ENCODE data around the gene AGBL1.

DNA sequence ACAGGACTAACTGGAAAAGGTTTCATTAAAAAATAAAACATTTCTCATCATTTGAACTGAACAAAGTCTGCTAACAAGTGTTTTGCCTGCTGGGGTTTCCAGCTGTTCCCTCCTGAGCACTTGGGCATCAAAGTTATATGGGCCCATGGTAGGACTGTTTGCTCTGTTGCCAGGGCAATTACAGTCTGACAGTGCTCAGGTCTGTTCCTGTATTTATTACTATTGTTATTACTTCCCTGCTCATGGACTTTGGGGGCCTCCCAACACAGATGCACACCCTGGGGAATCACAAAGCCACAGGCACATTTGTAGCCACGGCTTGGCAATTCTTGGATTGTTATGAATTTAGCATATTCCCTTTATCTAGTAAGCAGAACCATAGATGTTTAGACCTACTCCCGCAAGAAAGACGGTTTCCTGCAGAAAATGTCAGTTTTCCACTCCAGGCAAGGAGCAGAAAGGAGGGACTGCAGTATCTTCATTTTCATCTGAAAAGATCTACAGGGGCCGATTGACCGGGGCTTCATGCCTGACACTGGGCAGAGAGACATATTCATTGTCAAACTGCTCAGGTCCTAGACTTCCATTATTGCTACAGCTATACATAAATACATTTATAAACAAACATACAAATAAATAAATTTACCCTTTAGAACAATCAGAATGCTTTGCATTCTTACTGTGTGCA, 580.2 kb downstream of the AGBL1 start:
- TF ChIP-seq, protein P1, sequence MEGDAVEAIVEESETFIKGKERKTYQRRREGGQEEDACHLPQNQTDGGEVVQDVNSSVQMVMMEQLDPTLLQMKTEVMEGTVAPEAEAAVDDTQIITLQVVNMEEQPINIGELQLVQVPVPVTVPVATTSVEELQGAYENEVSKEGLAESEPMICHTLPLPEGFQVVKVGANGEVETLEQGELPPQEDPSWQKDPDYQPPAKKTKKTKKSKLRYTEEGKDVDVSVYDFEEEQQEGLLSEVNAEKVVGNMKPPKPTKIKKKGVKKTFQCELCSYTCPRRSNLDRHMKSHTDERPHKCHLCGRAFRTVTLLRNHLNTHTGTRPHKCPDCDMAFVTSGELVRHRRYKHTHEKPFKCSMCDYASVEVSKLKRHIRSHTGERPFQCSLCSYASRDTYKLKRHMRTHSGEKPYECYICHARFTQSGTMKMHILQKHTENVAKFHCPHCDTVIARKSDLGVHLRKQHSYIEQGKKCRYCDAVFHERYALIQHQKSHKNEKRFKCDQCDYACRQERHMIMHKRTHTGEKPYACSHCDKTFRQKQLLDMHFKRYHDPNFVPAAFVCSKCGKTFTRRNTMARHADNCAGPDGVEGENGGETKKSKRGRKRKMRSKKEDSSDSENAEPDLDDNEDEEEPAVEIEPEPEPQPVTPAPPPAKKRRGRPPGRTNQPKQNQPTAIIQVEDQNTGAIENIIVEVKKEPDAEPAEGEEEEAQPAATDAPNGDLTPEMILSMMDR (IDR thresholded peaks at IDR 0.05; ENCODE audit: insufficient read depth, low read length, poor library complexity, severe bottlenecking): no peak
- TF ChIP-seq EZH2phosphoT487 (conservative IDR thresholded peaks at IDR 0.05; ENCODE audit: low read length): no peak

All from SU-DHL-6 (cell line).